Motor neuron (in vitro differentiated cells): Measurements from ENCODE around the gene IQCH. TPM values are rescaled to one million over a fixed set of nuclear protein-coding genes. Genes with fewer than 3 reads are reported as not detected.

Experiments used
- ATAC-seq, 8 experiments: fragments of 200-7000 bp; cut with Tn5 transposase; replicated peaks in 6 of 8; 2 replicates each; pipeline ENCODE4 v1.8.0; 2021; ENCODE audit warnings: mild to moderate bottlenecking in 8 of 8, moderate library complexity in 8 of 8
- H3K27ac ChIP-seq, 2 donors: fragments of 250-450 bp; sonication (Bioruptor Pico); 2 replicates each; pipeline ENCODE4 v1.9.0; 2021; ENCODE audit warnings: antibody characterized with exemption in 2 of 2, mild to moderate bottlenecking in 2 of 2, moderate library complexity in 1 of 2
- H3K4me1 ChIP-seq, 2 donors: fragments of 250-450 bp; sonication (Bioruptor Pico); replicated peaks in 1 of 2; 2 replicates each; pipeline ENCODE4 v1.6.1; 2021; ENCODE audit warnings: antibody characterized with exemption in 2 of 2, mild to moderate bottlenecking in 2 of 2, moderate library complexity in 1 of 2
- H3K4me3 ChIP-seq, 5 donors: fragments of 250-450 bp; sonication (Bioruptor Pico); 2 replicates each; pipeline ENCODE4 v1.9.0; 2021; ENCODE audit warnings: antibody characterized with exemption in 5 of 5, mild to moderate bottlenecking in 5 of 5, moderate library complexity in 4 of 5
- WGBS, 10 experiments: fragments of 450-650 bp; shearing (Covaris generic); methylation state at CpG; one replicate each; pipeline ENCODE4 v1.0.0; 2022; 5-methylcytosine and 5-hydroxymethylcytosine counted together
- in situ Hi-C, 9 experiments: fragments of 400-800 bp; cut with MboI; loops; one replicate each; pipeline ENCODE4 v1.15.0; 2021; ENCODE audit warnings: low sequenced_read_pairs in 9 of 9, low pct_unique_long_range_greater_than_20kb in 2 of 9; ENCODE audit not compliant: unreplicated experiment in 9 of 9
- total RNA-seq, 8 experiments: library from RNA; unstranded; fragments of 300-600 nt; gene quantifications; 2 replicates each; pipeline versions ENCODE4 v1.2.3 to v1.2.4, GENCODE V29; 2022

The IQCH gene
- total RNA-seq, 8 experiments from 2014 or later: 3.8 to 11.2 (median 5.3) TPM

DNA sequence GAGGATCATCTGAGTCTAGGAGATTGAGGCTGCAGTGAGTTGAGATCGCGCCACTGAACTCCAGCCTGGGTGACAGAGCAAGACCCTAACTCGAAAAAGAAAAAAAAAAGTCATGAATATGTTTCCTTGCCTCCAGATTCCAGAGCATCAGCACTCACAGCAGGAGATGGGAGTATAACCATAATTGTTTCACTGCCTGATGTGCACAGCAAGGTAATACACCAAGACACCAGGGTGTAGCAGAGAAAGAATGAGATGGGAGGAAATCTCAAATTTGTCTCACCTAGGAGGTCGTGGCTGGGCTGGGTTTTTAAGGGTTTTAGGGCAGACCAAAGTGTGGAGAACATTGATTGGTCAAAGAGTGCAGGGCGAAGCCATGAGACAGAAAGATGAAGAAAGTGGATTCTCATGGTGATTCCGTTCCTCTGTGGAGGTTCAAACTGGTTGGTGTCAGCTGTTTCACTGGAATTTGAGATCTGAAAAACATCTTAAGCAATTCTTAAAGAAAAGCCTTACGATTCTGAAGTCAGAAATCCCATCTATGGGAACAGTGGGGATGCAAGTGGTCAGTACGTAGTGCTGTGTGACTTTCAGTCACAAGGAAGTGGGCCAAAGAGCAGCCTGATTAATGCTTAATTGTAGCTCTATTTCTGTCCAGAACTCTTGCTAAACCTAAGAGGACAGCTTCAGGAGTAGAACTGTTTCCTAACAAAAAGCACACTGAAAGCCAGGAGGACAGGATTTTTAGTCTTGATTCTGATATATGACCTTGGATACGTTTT lies 258.5 kb downstream of the IQCH start:
- 71 to 100% (median 78%) methylated on average over 1 to 9 of the region's 9 CpGs for WGBS, 10 experiments
- no peak overlapping the region for H3K27ac ChIP-seq
- ATAC-seq: no peak
- in situ Hi-C loops: no loop called here
- H3K4me1 ChIP-seq: no peaks in the 10 kb centered on the region
- H3K4me3 ChIP-seq: no peak overlapping the region

DNA sequence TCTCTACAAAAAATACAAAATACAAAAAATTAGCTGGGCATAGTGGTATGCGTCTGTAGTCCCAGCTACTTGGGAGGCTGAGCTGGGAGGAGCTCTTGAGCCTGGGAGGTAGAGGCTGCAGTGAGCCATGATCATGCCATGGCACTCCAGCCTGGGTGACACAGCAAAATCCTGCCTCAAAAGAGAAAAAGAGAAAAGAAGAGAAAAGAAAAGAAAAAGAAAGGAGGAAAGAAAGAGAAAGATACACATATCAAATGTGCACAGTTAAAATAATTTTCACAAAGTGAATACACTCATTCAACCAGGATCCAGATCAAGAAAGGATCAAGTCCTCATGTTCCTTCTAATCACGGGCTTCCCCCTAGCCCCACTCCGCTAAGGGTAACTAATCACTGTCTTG lies 260.5 kb downstream of the IQCH start:
- WGBS, 10 experiments: 71 to 100% (median 95%) methylated on average over 1 to 3 of the region's 3 CpGs; no CpG with 5 or more reads in 1 of the 10 experiments

DNA sequence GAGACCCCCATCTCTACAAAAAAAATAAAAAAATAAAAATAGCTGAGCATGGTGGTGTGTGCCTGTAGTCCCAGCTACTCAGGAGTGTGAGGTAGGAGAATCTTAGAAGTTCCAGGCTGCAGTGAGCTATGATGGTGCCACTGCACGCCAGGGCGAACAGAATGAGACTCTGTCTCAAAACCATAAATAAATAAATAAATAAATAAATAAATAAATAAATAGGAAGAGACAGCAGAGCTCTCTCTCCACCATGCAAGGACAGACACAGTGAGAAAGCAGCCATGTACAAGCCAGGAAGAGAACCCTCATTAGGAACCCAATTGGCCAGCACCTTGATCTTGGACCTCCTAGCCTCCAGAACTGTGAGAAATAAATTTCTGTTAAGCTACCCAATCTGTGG lies 261.0 kb downstream of the IQCH start:
- Histone ChIP-seq H3K4me1 (peaks cover 2% of the 10 kb centered on the region in 2 donors), H3K27ac (no peak overlapping the region), H3K4me3 (no peak overlapping the region)
- WGBS, 10 experiments: 100% methylated on average over 1 to 2 of the region's 2 CpGs; no CpG with 5 or more reads in 5 of the 10 experiments
- ATAC-seq: no peak
- in situ Hi-C loops: no loop called here

More for the DNA sequence above, 260.5 kb downstream of the IQCH start:
- in situ Hi-C loops: no loop called here
- Histone ChIP-seq H3K4me1 (no peaks in the 10 kb centered on the region), H3K27ac (no peak overlapping the region), H3K4me3 (no peak overlapping the region)
- ATAC-seq: no peak

DNA sequence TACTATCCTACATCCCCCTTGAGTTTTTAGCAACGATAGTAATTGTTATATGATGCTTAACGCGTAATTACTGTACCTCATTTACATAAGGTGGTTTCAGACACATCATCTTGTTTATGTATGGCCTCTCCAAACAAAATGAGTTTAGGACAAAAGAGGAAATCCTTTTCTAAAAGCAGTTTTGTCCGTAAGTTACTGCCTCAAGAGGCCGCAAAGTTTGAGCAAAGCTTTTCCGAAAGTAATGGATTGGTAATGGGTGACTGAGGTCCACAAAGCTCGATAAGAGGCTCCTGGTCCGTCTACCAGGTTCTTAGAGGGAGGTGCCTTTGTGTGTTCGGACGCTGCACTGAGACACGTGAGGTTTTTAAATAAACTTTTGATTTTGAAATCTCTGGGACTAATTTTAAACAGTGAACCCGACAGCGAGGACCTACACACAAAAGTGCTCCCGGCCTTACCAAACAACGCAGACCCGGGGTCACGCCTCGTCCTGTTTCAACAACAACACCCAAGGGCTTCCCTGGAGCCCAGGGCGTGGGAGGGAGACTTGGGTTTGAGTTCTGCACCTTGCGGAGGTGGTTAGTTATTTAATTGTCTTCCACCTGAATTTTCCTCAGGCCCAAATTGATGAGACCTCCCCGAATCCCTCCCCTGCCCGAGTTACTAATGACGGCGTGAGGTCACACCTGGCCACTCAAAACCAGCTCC lies 265.9 kb downstream of the IQCH start:
- peak in 1 of 8 experiments; percentile 1 for ATAC-seq
- Histone ChIP-seq H3K27ac (peak overlapping the region in 1 of 2 donors; percentile 90), H3K4me3 (peak overlapping the region; percentile 45 to 62 (median 49)), H3K4me1 (peaks cover 19 to 22% of the 10 kb centered on the region in 2 donors)
- WGBS, 10 experiments: 24 to 98% (median 66%) methylated on average over 6 to 20 of the region's 24 CpGs; no CpG with 5 or more reads in 1 of the 10 experiments
- in situ Hi-C loops: no loop called here

DNA sequence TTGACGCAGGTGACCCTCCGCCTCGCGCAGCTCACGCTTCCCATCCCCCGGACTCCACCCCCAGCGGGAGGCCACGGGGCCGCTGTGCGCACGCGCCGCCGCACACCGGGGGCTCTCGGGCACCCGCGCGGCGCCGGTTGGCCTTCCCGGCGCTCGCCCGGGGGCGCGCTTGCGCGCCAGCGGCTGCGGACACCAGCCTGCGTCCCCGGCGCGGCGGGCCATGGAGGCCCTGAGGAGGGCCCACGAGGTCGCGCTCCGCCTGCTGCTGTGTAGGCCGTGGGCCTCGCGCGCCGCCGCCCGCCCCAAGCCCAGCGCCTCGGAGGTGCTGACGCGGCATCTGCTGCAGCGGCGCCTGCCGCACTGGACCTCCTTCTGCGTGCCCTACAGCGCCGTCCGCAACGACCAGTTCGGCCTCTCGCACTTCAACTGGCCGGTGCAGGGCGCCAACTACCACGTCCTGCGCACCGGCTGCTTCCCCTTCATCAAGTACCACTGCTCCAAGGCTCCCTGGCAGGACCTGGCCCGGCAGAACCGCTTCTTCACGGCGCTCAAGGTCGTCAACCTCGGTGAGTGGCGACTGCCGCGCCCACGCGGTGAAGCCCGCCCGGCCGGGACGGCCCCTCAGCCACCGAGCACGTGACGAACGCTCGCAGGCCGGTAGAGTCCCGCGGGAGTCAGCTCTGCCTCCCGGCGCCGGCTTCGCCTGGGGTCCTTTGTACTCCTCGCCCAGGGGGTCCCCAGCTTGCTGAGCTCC lies 266.6 kb downstream of the IQCH start, which contains the start of gene C15orf61:
C15orf61 (plus strand) TSS at position 103 of the 754 bp plus-strand sequence; CDS start at position 221, 118 bp downstream.
- peak; percentile 76 to 93 (median 90) for ATAC-seq
- peak within 1 kb of the TSS; percentile 45 to 62 (median 49) for H3K4me3 ChIP-seq
- in situ Hi-C loops: no loop called here
- H3K4me1 ChIP-seq: peaks cover 19 to 22% of the 10 kb centered on the region in 2 donors
- H3K27ac ChIP-seq: peak within 1 kb of the TSS; percentile 88 to 90
- WGBS, 10 experiments: 0% methylated on average over 6 to 11 of the region's 94 CpGs; no CpG with 5 or more reads in 7 of the 10 experiments

DNA sequence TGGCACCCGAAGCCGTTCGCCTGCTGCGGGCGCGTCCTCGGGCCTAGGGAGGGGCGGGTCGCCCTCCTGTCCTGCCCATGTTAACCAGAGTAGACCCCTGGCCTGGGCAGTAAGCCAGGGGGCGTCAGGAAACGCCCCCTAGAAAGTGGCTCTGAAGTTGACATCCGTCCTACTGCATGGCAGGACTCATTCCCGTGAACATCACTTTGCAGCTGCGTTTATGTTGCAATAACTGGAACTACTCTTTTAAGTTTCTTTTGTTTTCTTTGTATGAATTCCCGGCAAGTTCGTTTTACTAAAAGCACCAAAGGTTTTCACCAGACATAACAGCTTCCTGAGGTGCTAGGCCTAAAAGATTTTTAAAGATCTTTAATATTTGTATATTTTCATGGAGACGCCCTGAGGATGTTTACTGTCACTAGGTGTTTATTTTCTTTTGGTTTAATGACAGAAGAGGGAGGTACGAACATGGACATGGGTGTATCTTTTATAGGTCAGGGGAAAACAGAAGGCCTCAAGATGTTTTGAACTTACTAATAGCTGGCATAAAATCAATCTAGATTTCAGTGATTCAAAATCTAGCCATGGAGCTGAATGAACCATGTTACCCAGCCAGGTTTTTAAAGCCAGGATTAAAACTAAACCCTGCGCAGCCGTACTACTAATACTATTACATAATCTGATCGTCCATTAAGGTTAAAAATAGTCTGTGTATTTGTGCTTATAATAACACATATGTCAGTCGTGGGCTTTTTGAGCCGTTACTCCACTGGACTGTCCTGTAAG lies 267.4 kb downstream of the IQCH start:
- in situ Hi-C loops: no loop called here
- 0 to 57% (median 10%) methylated on average over 2 to 14 of the region's 23 CpGs for WGBS, 10 experiments
- Histone ChIP-seq H3K4me3 (peak overlapping the region; percentile 45 to 62 (median 49)), H3K27ac (peak overlapping the region; percentile 88 to 90), H3K4me1 (peaks cover 19 to 22% of the 10 kb centered on the region in 2 donors)
- ATAC-seq: peak in 2 of 8 experiments; percentile 3 to 18

DNA sequence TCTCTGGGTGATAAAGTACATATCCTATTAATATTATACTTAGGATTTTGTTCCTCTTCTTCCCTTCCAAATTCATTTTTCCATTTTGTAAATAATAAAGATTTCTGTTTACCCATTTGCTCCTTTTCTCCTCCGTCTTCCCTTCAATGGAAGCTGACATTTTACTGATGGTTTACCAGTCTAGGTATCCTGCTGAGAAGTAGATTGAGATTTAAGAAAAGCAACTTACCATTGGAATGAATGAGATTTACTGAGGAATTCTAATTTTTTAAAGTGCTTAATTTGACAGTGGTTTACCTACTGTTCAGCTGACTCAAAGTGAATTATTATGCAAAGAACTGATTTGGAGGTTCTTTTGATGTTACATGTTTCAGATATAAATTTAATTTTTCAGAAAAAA lies 268.7 kb downstream of the IQCH start:
- 0 to 100% (median 63%) methylated on average over 1 of the region's 1 CpG for WGBS, 10 experiments
- ATAC-seq: no peak
- in situ Hi-C loops: no loop called here
- H3K4me1 ChIP-seq: peaks cover 19 to 26% of the 10 kb centered on the region in 2 donors
- peak overlapping the region in 1 of 5 donors; percentile 62 for H3K4me3 ChIP-seq
- no peak overlapping the region for H3K27ac ChIP-seq

DNA sequence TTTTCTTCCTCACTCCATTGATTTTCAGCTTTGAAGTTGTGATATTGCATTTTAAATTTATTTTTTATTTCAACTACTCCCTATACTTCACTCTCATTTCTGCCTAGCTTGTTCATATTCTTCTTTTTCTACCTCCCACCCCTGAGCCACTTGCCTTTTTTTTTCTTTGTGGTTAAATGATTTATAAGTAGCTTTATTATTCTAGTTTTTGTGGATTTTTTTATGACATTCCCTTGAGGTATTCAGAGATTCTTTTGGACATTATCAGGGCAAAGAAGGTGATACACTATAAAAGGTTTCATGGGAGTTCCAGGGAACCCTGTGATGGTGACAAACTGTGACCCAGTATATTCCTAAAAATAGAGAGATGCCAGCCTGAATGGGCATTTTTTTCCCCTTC lies 269.6 kb downstream of the IQCH start:
- in situ Hi-C loops: no loop called here
- H3K4me3 ChIP-seq: no peak overlapping the region
- peaks cover 19 to 28% of the 10 kb centered on the region in 2 donors for H3K4me1 ChIP-seq
- no peak overlapping the region for H3K27ac ChIP-seq
- no peak for ATAC-seq

DNA sequence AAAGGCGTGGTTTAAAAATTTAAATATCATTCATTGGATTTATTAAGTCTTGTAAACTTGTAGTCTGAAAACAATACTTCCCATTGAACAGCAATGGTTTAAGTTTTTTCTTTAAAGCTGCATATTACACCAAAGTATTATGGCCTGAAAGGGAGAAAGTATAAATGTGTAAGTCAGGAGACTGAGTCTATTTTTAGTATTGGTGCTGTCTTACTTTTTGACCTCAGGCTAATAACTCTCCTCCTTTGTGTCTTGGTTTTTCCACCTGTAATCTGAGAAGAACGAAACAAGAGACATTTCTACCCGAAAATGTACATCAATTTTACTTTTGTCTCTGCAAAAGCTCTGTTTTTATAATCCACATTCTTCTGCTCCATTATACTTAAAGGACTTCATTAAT lies 273.9 kb downstream of the IQCH start:
- H3K27ac ChIP-seq: no peak overlapping the region
- 64 to 100% (median 90%) methylated on average over 2 to 3 of the region's 3 CpGs; no CpG with 5 or more reads in 1 of the 10 experiments for WGBS, 10 experiments
- in situ Hi-C loops: loop anchor here in 1 of 9 experiments (25.0 kb wide), 1 partner anchor 309 kb away; the partner anchor contains the start of genes RNU6-1 and SKOR1
- H3K4me3 ChIP-seq: no peak overlapping the region
- no peak for ATAC-seq
- H3K4me1 ChIP-seq: peaks cover 2 to 12% of the 10 kb centered on the region in 2 donors

DNA sequence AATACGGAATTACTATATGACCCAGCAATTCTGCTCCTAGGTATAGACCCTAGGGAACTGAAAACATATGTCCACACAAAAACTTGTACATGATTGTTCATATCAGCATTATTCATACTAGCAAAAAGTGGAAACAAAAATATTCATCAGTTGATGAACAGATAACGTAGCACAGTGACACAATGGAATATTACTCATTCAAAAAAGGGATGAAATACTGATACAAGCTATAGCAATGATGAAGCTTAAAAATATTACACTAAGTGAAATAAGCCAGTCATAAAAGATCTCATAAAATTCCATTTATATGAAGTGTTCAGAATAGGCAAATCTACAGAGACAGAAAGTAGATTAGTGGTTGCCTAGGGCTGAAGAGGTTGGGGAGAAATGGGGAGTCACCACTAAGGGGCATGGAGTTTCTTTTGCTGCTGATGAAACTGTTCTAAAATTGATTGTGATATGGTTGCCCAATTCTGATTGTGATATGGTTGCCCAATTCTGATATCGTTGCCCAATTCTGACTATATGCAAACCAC lies 276.9 kb downstream of the IQCH start:
- H3K4me3 ChIP-seq: no peak overlapping the region
- peaks cover 0 to 5% of the 10 kb centered on the region in 2 donors for H3K4me1 ChIP-seq

DNA sequence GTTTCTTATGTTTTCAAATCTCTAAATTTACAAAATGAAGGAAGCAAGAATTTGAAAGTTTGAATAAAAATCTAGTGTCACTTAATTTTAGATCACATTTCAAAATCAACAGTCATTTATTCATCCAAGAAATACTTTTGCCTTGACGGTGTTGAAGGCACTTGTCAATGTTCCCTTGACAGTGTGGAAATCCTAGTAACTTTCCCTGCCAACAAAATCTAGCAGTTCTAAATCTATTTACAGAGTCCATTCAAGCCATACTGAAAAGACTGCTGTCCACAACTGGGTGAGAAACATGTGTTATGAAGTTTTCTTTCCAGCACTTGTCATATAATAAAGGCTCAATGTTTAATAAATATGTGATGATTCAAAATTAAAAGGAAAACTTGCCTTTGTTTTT lies 279.3 kb downstream of the IQCH start:
- ATAC-seq: no peak
- WGBS, 10 experiments: 40 to 100% (median 80%) methylated on average over 1 of the region's 1 CpG; no CpG with 5 or more reads in 1 of the 10 experiments
- Histone ChIP-seq H3K27ac (no peak overlapping the region), H3K4me1 (no peaks in the 10 kb centered on the region), H3K4me3 (no peak overlapping the region)
- in situ Hi-C loops: loop anchor here in 1 of 9 experiments (25.0 kb wide), 1 partner anchor 303 kb away; the partner anchor contains the start of genes RNU6-1 and SKOR1

More for the DNA sequence above, 276.9 kb downstream of the IQCH start:
- peak in 1 of 8 experiments; percentile 23 for ATAC-seq
- no peak overlapping the region for H3K27ac ChIP-seq
- in situ Hi-C loops: loop anchor here in 1 of 9 experiments (25.0 kb wide), 1 partner anchor 306 kb away; the partner anchor contains the start of genes RNU6-1 and SKOR1
- 21 to 100% (median 88%) methylated on average over 1 to 3 of the region's 3 CpGs for WGBS, 10 experiments
